Measurements from ENCODE around the gene ZNF827.

Gene ZNF827

GRCh38 chr4:145938618-145939440, at the start of gene ZNF827:
TSS of gene ZNF827 (minus strand) at chr4:145938823. CDS start at chr4:145938407, 416 bp downstream.
- in situ Hi-C loops (cut with HindIII; ENCODE audit: low sequenced_read_pairs) = no loop called here

- in situ Hi-C loops (cut with HindIII; ENCODE audit: low sequenced_read_pairs) = no loop called here
Observed at GRCh38 chr4:145984563-145984962, 45.9 kb upstream of the ZNF827 start.

- in situ Hi-C loops (cut with HindIII; ENCODE audit: low sequenced_read_pairs) = no loop called here
Observed at GRCh38 chr4:145982791-145983190, 44.2 kb upstream of the ZNF827 start.

- in situ Hi-C loops (cut with HindIII; ENCODE audit: low sequenced_read_pairs) = no loop called here
Observed at GRCh38 chr4:145979160-145979559, 40.5 kb upstream of the ZNF827 start.

- in situ Hi-C loops (cut with HindIII; ENCODE audit: low sequenced_read_pairs) = no loop called here
Observed at GRCh38 chr4:145976680-145977079, 38.1 kb upstream of the ZNF827 start.

GRCh38 chr4:145960012-145960411, 21.4 kb upstream of the ZNF827 start:
- in situ Hi-C loops (cut with HindIII; ENCODE audit: low sequenced_read_pairs) = no loop called here

GRCh38 chr4:145957302-145957701, 18.7 kb upstream of the ZNF827 start:
- in situ Hi-C loops (cut with HindIII; ENCODE audit: low sequenced_read_pairs) = no loop called here

GRCh38 chr4:145956288-145956890, 17.8 kb upstream of the ZNF827 start:
- in situ Hi-C loops (cut with HindIII; ENCODE audit: low sequenced_read_pairs) = no loop called here

GRCh38 chr4:145954924-145955339, 16.3 kb upstream of the ZNF827 start:
- in situ Hi-C loops (cut with HindIII; ENCODE audit: low sequenced_read_pairs) = no loop called here

- in situ Hi-C loops (cut with HindIII; ENCODE audit: low sequenced_read_pairs) = no loop called here
Observed at GRCh38 chr4:145951931-145952330, 13.3 kb upstream of the ZNF827 start.

GRCh38 chr4:145945431-145946155, 7.0 kb upstream of the ZNF827 start:
- in situ Hi-C loops (cut with HindIII; ENCODE audit: low sequenced_read_pairs) = no loop called here

- in situ Hi-C loops (cut with HindIII; ENCODE audit: low sequenced_read_pairs) = no loop called here
Observed at GRCh38 chr4:145944886-145945285, 6.3 kb upstream of the ZNF827 start.

- in situ Hi-C loops (cut with HindIII; ENCODE audit: low sequenced_read_pairs) = no loop called here
Observed at GRCh38 chr4:145939856-145940255, 1.2 kb upstream of the ZNF827 start.

GRCh38 chr4:145939441-145939750, 773 bp upstream of the ZNF827 start:
- in situ Hi-C loops (cut with HindIII; ENCODE audit: low sequenced_read_pairs) = no loop called here

GRCh38 chr4:145937971-145938611, 532 bp downstream of the ZNF827 start:
- in situ Hi-C loops (cut with HindIII; ENCODE audit: low sequenced_read_pairs) = no loop called here

GRCh38 chr4:145936997-145937901, 1.4 kb downstream of the ZNF827 start:
- in situ Hi-C loops (cut with HindIII; ENCODE audit: low sequenced_read_pairs) = no loop called here

- in situ Hi-C loops (cut with HindIII; ENCODE audit: low sequenced_read_pairs) = no loop called here
Observed at GRCh38 chr4:145936142-145936996, 2.3 kb downstream of the ZNF827 start.

- in situ Hi-C loops (cut with HindIII; ENCODE audit: low sequenced_read_pairs) = no loop called here
Observed at GRCh38 chr4:145935253-145936141, 3.1 kb downstream of the ZNF827 start.

Data from DLD1 (cell line).